Upper lobe of left lung (tissue), 6 donors: ENCODE measurements around the gene GAS2L3. TPM values are rescaled to one million over a fixed set of nuclear protein-coding genes. Genes with fewer than 3 reads are reported as not detected.
"Not testable (repeated sequence)": the region's sequence is repeated elsewhere in the genome, so short reads cannot be mapped to it uniquely, and the experiment has no call there.

Source experiments
- ATAC-seq, 2 donors: fragments of 200-7000 bp; cut with Tn5 transposase; one replicate each; pipeline ENCODE4 v1.9.1; 2022; ENCODE audit warnings: mild to moderate bottlenecking in 2 of 2, moderate library complexity in 2 of 2; ENCODE audit not compliant: low FRiP score in 2 of 2
- DNase-seq, 2 donors: peaks; one replicate each; pipeline ENCODE4 v3.0.0-alpha.2; 2019 to 2020
- H3K27ac ChIP-seq, 4 donors: fragments of 200-600 bp; sonication (generic); one replicate each; pipeline ENCODE4 v1.5.1; 2016 to 2019
- H3K27me3 ChIP-seq, 4 donors: fragments of 200-600 bp; sonication (generic); one replicate each; pipeline ENCODE4 v1.5.1; 2017 to 2019
- H3K36me3 ChIP-seq, 4 donors: fragments of 200-600 bp; sonication (generic); one replicate each; pipeline ENCODE4 v1.5.1; 2016 to 2019
- H3K4me1 ChIP-seq, 4 donors: fragments of 200-600 bp; sonication (generic); one replicate each; pipeline ENCODE4 v1.5.1; 2018 to 2019
- H3K4me3 ChIP-seq, 4 donors: fragments of 200-600 bp; sonication (generic); one replicate each; pipeline ENCODE4 v1.5.1; 2017 to 2019; ENCODE audit warnings: mild to moderate bottlenecking in 2 of 4, moderate library complexity in 1 of 4
- H3K9me3 ChIP-seq, 4 donors: fragments of 200-600 bp; sonication (generic); one replicate each; pipeline ENCODE4 v1.5.1; 2018 to 2019
- EP300 ChIP-seq, 4 donors: sonication (generic); formaldehyde crosslinking; IDR thresholded peaks; one replicate each; pipeline ENCODE4 v1.5.1; 2017; ENCODE audit warnings: antibody characterized with exemption in 4 of 4, control low read depth in 2 of 4
- POLR2A ChIP-seq, 4 donors: fragments of 450-650 bp; IDR thresholded peaks; one replicate each; pipeline ENCODE4 v1.5.1; 2016 to 2017; ENCODE audit warnings: antibody characterized with exemption in 4 of 4, mild to moderate bottlenecking in 2 of 4
- POLR2AphosphoS5 ChIP-seq, 2 donors: sonication (generic); formaldehyde crosslinking; IDR thresholded peaks; one replicate each; pipeline ENCODE4 v1.5.1; 2017; ENCODE audit warnings: antibody characterized with exemption in 2 of 2
- WGBS, 2 donors: methylation state at CpG; one replicate each; pipeline ENCODE4 v1.1.5; 2017 to 2018; 5-methylcytosine and 5-hydroxymethylcytosine counted together
- total RNA-seq, 6 donors: library from RNA; depleted of rRNA in 4 of 6; stranded (reverse); fragments of >200 nt in 4 of 6; gene quantifications; one replicate each; pipeline versions ENCODE4 v1.1.0 to v1.2.1, GENCODE V29; 2016 to 2021
- TF ChIP-seq, protein P1 (sequence below), 6 experiments: fragments of 450-650 bp in 4 of 6; fragments of 200-600 bp in 2 of 6; sonication (generic) in 2 of 6; IDR thresholded peaks; one replicate each; pipeline ENCODE4 v1.5.1; 2016 to 2019; ENCODE audit warnings: antibody characterized with exemption in 6 of 6
- donor health status: DM: no; HTN: no; CAD: no; lungs with moderate emphysema.
- donor health status: DM: no; HTN: yes; CAD: no; lungs with severe emphysema.

The GAS2L3 gene
- total RNA-seq, 6 donors from 2014 or later, result 5.9 to 21.0 (median 14.4) TPM

DNA sequence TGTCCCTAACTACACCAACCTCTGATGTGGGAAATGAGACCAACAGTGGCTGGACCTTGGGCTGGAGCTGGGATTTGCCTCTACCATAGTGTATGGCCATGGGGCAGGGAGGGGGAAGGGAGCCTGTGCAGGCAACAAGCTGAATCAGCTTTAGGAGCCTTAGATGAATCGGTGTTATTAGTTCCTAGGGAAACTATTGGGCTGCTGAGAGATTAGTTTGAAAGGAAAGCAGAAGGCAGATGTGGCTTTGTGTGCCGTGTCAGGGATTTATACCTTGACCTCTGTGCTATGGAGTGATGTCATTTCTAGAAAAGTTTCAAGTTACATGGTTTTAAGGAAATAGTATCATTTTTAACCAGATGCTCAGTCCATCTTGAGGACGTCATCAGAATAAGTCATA lies 19.5 kb upstream of the GAS2L3 start:
- no peak for ATAC-seq
- Histone ChIP-seq H3K4me3 (no peak overlapping the region), H3K4me1 (peaks cover 0 to 6% (median 0%) of the 10 kb centered on the region in 4 donors), H3K9me3 (no peaks in the 10 kb centered on the region), H3K27ac (no peak overlapping the region), H3K36me3 (no peaks in the 10 kb centered on the region), H3K27me3 (no peaks in the 10 kb centered on the region)
- no peak for TF ChIP-seq POLR2A (IDR thresholded peaks at IDR 0.05)
- TF ChIP-seq POLR2AphosphoS5 (IDR thresholded peaks at IDR 0.05), result no peak
- TF ChIP-seq, protein P1, sequence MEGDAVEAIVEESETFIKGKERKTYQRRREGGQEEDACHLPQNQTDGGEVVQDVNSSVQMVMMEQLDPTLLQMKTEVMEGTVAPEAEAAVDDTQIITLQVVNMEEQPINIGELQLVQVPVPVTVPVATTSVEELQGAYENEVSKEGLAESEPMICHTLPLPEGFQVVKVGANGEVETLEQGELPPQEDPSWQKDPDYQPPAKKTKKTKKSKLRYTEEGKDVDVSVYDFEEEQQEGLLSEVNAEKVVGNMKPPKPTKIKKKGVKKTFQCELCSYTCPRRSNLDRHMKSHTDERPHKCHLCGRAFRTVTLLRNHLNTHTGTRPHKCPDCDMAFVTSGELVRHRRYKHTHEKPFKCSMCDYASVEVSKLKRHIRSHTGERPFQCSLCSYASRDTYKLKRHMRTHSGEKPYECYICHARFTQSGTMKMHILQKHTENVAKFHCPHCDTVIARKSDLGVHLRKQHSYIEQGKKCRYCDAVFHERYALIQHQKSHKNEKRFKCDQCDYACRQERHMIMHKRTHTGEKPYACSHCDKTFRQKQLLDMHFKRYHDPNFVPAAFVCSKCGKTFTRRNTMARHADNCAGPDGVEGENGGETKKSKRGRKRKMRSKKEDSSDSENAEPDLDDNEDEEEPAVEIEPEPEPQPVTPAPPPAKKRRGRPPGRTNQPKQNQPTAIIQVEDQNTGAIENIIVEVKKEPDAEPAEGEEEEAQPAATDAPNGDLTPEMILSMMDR (IDR thresholded peaks at IDR 0.05), result no peak
- TF ChIP-seq EP300 (IDR thresholded peaks at IDR 0.05), result no peak
- no peak for DNase-seq
- 68 to 70% methylated on average over 3 of the region's 3 CpGs for WGBS, 2 donors

DNA sequence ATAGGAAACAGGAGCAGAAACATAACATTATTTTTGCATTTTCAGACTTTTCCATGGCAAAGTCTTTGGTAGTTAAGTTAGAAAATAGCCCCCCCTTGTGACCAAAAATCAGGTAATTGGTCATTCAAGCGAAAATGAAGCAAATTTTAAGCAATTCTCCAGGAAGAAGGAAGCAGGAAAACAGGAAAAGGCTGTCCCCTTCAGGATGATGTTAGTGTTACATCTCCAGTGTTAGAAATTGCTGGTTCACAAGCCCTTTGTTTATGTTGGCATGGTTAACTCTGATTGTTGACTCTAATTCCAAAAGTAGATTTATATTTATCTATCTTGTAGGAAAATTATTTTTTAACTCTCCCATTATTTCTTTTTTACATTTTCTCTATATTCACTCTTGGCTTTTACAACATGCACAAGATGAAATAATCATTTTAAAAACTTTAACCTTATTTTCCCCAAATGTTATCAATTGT lies 18.8 kb upstream of the GAS2L3 start:
- H3K4me3 ChIP-seq, result no peak overlapping the region
- 0% methylated on average over 1 of the region's 1 CpG for WGBS, 2 donors
- peaks cover 0 to 6% (median 0%) of the 10 kb centered on the region in 4 donors for H3K4me1 ChIP-seq
- H3K36me3 ChIP-seq, result no peaks in the 10 kb centered on the region
- H3K27me3 ChIP-seq, result no peaks in the 10 kb centered on the region
- no peak for DNase-seq
- ATAC-seq, result peak in 1 of 2 donors; percentile 87
- H3K27ac ChIP-seq, result no peak overlapping the region
- TF ChIP-seq, protein P1 (IDR thresholded peaks at IDR 0.05), result peak; percentile 50 to 85 (median 69)
- no peak for TF ChIP-seq POLR2AphosphoS5 (IDR thresholded peaks at IDR 0.05)
- no peaks in the 10 kb centered on the region for H3K9me3 ChIP-seq

DNA sequence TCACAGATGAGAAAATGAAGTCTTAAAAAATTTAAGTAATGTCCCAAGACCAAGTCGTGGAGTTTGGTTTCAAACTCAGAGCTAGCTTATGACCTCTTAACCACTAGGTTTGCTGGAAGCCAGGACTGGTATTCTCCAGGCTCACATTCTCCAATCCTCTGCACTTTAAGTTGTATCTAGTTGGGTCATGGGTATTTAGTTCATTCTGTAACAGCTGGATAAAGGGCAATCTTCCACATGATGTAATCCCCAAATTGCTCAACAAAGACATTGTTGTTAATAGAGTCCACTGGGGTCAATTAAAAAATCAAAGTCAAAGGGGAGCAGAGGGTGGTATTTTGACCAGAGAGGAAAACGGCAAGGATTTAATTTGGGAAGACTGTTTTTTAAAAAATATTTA lies 17.8 kb upstream of the GAS2L3 start:
- TF ChIP-seq POLR2AphosphoS5 (IDR thresholded peaks at IDR 0.05) (no peak), POLR2A (IDR thresholded peaks at IDR 0.05) (no peak)
- TF ChIP-seq, protein P1 (IDR thresholded peaks at IDR 0.05), result no peak
- Histone ChIP-seq H3K4me3 (no peak overlapping the region), H3K27ac (no peak overlapping the region), H3K27me3 (no peaks in the 10 kb centered on the region), H3K4me1 (peaks cover 0 to 6% (median 0%) of the 10 kb centered on the region in 4 donors), H3K9me3 (no peaks in the 10 kb centered on the region), H3K36me3 (no peaks in the 10 kb centered on the region)
- DNase-seq, result no peak
- ATAC-seq, result peak in 1 of 2 donors; percentile 47
- WGBS, 2 donors, result 66 to 72% methylated on average over 2 of the region's 2 CpGs

DNA sequence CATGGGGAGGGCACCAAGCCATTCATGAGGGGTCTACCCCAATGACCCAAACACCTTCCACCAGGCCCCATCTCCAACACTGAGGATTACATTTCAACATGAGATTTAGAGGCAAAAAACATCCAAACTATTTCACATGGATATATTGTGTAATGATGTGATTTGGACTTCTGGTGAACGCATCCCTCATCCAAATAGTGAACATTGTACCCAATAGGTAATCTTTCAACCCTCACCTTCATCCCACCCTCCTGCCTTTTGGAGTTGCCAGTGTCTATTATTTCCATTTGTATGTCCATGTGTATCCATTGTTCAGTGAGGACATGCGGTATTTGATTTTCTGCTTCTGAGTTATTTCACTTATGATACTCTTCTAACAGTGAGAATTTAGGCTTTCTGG lies 16.1 kb upstream of the GAS2L3 start:
- ATAC-seq, result no peak
- no peak for DNase-seq

DNA sequence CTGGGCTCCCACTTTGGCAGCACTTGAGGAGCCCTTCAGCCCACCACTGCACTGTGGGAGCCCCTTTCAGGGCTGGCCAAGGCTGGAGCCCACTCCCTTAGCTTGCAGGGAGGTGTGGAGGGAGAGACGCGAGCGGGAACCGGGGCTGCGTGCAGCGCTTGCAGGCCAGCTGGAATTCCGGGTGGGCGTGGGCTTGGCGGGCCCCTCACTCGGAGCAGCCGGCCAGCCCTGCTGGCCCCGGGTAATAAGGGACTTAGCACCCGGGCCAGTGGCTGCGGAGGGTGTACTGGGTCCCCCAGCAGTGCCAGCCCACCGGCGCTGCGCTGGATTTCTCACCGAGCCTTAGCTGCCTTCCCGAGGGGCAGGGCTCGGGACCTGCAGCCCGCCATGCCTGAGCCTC lies 14.2 kb upstream of the GAS2L3 start:
- not testable (repeated sequence) for H3K4me3 ChIP-seq, H3K4me1 ChIP-seq, H3K36me3 ChIP-seq, H3K9me3 ChIP-seq, ATAC-seq, H3K27ac ChIP-seq, H3K27me3 ChIP-seq
- 91% methylated on average over 11 to 17 of the region's 21 CpGs for WGBS, 2 donors
- DNase-seq, result peak in 1 of 2 donors; percentile 69

More for the DNA sequence above, 16.1 kb upstream of the GAS2L3 start:
- TF ChIP-seq POLR2A (IDR thresholded peaks at IDR 0.05), result no peak
- TF ChIP-seq POLR2AphosphoS5 (IDR thresholded peaks at IDR 0.05), result no peak
- TF ChIP-seq, protein P1 (IDR thresholded peaks at IDR 0.05), result no peak
- no peak for TF ChIP-seq EP300 (IDR thresholded peaks at IDR 0.05)
- Histone ChIP-seq H3K9me3 (no peaks in the 10 kb centered on the region), H3K27ac (no peak overlapping the region), H3K36me3 (no peaks in the 10 kb centered on the region), H3K27me3 (no peaks in the 10 kb centered on the region), H3K4me3 (no peak overlapping the region), H3K4me1 (peaks cover 0 to 6% (median 0%) of the 10 kb centered on the region in 4 donors)
- 95 to 96% methylated on average over 2 of the region's 2 CpGs for WGBS, 2 donors
